GM19025 (cell line): ENCODE results near the gene PSORS1C2.

Source experiments
- ATAC-seq: cut with Tn5 transposase; IDR thresholded peaks from one replicate; pipeline ENCODE4 v1.9.1; 2021; ENCODE audit warnings: mild to moderate bottlenecking, low read depth, moderate library complexity; ENCODE audit not compliant: unreplicated experiment

PSORS1C2 gene

GRCh38 chr6:31115941-31116560 lies 22.8 kb downstream of the PSORS1C2 start:
- no peak for ATAC-seq

- ATAC-seq = no peak
Observed at GRCh38 chr6:31114970-31115849, 23.7 kb downstream of the PSORS1C2 start.

DNA sequence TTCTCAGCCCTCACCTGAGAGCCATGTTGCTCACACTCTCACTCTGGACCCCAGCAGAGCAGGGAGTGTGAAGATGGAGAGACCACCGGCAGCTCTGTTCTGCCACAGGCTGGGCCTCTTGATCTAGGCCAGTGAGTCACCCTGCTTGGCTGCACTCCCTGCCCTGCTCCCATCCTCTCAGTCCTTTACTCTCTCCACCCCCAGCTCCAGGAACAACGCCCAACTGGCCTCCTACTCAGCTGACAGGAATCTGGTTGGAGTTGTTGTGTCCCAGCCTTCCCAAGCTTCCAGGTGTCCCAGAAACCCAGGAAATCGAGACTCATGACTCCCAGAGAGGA lies 24.4 kb downstream of the PSORS1C2 start, which contains the start of gene PSORS1C1:
Gene PSORS1C1, plus strand, starts transcription at position 260 of the 338 bp plus-strand sequence. CDS start 14,833 bp downstream, outside the sequence.
- ATAC-seq = no peak

DNA sequence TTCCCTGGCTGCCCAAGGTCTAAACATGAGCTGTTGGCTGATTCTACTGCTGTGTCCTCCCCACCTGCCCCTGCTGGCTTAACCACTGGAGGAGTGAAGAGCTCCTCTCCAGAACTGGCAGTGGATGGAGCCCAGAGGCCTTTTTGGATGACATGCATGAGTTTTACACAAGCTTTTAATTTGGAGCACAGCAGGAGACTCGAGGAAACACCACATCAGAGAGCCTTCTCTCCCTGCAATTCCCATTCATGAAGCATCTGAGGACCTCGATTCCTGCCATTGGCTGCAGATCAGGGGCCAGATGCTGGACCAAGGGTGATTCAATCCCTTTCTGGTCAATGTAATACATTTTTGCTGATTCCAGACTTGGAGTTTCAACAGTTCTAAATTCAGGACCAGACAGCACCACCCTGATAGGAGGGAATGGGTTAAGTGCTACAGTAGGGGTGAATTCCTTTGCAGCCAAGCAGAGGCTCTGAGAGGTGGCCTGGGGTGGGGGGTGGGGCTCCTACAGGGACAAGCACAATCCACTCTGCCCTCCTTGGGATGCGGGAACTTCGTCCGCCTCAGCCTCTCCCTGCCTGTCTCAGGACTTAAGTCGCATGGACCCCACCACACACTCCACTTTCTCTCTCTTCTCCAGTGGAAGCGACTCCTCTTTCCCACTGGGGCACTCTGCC lies 24.9 kb downstream of the PSORS1C2 start:
- ATAC-seq = no peak

GRCh38 chr6:31112478-31112877 lies 26.4 kb downstream of the PSORS1C2 start, which contains the start of gene C6orf15:
C6orf15 (minus strand) TSS chr6:31112575; CDS start chr6:31112555, 20 bp downstream.
- ATAC-seq = no peak

DNA sequence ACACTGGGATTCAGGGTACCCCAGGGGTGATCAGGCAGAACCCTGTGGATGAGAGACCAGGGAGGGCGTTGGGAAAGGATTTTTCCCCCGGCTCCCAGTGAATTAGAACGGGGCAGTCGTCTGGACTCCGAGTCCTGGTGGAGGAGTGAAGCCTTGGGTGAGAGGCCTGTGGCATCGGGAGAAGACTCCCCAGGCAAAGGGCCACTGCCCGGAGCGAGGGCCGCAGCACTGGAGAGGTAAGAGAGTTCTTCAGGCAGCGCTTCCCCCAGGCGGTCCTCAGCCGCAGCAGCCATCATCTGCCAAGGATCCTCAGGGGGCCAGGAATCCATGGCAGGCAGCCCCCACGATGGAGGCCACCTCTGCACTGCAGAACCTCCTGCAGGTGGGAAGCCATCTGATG lies 27.2 kb downstream of the PSORS1C2 start:
- no peak for ATAC-seq

DNA sequence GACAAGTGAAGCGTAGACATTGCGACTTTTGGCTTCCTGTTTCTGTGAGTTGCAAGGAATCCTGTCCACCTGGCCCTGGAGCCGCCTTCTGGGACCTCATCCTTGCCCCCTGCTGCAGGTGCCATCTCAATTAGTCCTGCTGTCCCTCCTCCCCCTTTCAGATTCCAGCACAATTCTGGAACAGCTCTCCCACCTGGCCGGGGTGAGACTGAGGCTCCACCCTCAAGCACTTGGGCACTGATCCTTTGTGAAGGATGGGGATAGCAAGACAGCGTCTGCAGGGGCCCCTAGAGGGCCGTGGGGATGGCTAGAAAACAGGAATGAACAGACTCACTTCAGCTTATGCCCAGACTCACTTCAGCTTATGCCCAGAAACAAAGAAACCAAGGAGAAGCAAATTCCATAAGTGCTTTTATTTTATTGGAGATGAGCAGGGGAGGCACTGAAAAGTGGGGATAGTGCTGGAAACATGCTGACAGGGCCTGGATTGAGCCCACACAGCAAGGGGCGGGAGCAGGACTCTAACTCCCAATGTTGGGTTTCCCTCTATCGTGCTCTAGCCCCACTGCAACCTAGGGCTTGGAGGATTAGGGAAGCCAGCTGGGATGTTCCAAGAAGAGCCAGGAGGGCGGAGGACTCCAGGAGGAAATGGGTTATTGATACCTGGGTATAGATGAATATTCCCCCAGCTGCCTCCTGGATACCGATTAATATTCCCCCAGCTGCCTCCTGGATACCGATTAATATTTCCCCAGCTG lies 27.9 kb downstream of the PSORS1C2 start:
- no peak for ATAC-seq

DNA sequence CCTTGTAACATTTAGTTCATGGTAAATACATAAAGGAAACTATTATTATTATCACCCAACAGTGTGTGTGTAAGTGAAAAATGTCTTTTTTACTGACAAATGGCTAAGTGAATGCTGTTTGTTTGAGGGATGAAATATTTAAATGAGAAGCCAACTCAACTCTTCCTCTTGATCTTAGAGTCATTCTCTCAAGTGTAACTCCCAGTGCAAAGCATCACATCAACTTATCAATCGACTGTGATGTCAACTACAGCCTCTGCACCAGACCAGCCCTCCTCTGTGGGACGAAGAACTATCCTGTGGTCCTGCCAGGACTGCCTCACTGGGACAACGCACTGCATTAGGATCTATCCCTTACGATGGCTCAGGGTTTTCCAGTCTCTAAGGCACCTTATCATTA lies 31.8 kb downstream of the PSORS1C2 start:
- ATAC-seq = no peak

DNA sequence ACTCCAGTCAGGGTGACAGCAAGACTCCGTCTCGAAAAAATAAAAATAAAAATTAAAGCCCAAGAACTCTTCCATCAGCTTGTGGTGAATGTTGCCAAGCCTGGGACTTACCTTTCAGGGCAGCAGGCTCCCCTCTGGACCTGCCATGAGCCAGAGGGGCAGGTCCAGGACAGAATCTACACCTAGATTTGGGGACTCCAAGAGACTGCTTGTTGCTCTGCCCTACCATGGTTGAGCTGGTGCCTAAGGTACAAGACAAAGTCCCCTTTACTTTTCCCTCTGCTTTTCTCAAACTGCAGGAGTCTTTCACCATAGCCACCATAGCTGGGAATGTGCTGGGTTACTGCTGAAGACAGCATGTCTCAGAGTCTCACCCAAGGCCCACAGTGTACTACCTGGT lies 35.7 kb downstream of the PSORS1C2 start:
- ATAC-seq = no peak

DNA sequence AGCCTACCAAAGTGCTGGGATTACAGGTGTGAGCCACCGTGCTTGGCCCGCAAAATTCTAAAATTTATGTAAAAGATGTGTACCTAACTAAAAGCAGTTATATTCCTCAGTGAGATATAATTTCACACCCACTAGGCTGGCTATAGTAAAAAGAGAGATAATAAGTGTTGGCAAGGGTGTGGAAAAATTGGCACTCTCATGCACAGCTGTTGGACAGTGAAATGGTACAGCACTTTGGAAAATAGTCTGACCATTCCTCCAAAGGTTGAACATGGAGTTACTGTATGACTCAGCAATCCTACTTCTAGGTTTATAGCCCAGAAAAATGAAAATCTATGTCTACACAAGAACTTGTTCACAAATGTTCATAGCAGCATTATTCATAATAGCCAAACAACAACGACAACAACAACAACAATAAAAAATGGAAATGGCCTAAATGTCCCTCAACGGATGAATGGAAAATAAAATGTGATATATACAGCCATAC lies 40.4 kb downstream of the PSORS1C2 start:
- ATAC-seq = no peak

DNA sequence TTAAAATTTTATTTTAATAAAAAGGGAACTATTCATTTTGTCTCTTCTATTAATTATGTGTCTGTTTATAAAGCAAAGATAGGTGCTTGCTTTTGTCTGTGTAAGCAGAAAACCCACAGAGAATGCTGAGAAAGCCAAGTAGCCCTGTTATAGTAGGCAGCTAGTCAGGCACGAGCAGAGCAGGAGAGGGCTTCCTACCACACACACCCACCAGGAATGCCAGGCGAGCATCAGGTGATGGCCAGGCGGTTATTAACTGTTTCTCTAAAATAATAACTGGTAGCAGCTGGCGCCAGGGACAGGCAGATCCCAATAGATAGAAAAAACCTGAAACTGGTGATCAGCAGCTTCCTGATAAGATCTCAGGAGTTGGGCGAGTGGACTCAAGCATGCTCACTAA lies 42.2 kb downstream of the PSORS1C2 start:
- ATAC-seq = no peak

- no peak for ATAC-seq
Observed at GRCh38 chr6:31096215-31096614, 42.7 kb downstream of the PSORS1C2 start.

DNA sequence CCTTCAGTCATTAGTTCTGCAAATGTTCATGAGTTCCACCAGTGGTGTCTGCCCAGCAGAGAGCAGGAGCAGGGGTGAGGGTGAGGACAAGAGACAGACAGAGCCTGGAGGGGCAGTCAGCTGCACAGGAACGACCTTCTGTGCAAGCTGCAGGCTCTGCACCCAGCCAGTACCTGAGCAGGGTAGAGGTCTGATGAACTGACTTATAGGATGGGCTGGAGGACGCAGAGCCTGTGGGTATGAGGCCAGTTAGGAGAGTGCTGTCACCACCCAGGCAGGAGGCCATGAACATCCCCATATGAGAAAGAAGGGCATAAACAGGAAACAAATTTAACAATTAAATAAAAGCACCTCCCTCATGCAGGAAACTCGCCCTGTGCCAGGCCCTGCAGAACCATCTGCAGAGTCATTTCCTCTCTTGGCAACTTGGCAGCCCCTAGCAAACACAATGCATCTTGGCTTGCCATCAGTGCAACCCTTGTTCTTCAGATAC lies 44.4 kb downstream of the PSORS1C2 start:
- ATAC-seq = no peak

- no peak for ATAC-seq
Observed at GRCh38 chr6:31092769-31093505, 45.9 kb downstream of the PSORS1C2 start.

GRCh38 chr6:31092238-31092637 lies 46.6 kb downstream of the PSORS1C2 start:
- no peak for ATAC-seq

DNA sequence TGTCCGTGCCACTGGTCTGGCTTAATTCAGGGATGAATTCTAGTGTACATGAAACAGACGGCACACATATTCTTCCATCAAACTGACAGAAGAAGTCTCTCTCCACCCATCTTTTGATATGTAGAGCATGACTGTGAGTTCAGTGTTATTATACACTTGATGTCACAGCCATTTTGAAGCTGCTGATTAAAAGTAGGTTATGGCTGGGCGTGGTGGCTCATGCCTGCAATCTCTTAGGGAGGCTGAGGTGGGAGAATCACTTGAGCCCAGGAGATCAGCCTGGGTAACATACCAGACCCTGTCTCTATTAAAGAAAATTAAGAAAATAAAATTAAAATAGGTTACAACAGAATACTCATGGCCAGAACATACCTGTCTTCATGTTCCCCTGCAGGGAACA lies 47.2 kb downstream of the PSORS1C2 start:
- ATAC-seq = no peak

GRCh38 chr6:31090973-31091364 lies 47.9 kb downstream of the PSORS1C2 start:
- no peak for ATAC-seq

GRCh38 chr6:31090275-31090972 lies 48.4 kb downstream of the PSORS1C2 start:
- ATAC-seq = no peak
